GM18858 (cell line): ENCODE measurements around the gene MIF4GD.
"Not testable (repeated sequence)": the region's sequence is repeated elsewhere in the genome, so short reads cannot be mapped to it uniquely, and the experiment has no call there.

Source experiments
- ATAC-seq: cut with Tn5 transposase; IDR thresholded peaks from one replicate; pipeline ENCODE4 v1.9.1; 2021; ENCODE audit not compliant: unreplicated experiment

MIF4GD gene

GRCh38 chr17:75261336-75262111 lies 9.5 kb downstream of the MIF4GD start, which contains the start of the genes GGA3 and MRPS7:
Gene GGA3 (minus strand): TSS chr17:75261606. CDS start chr17:75261587, 19 bp downstream.
Gene MRPS7 (plus strand): TSS chr17:75261879. CDS start chr17:75261901, 22 bp downstream.
- no peak for ATAC-seq

- ATAC-seq, result no peak
Observed at GRCh38 chr17:75260641-75261335, 10.2 kb downstream of the MIF4GD start.

DNA sequence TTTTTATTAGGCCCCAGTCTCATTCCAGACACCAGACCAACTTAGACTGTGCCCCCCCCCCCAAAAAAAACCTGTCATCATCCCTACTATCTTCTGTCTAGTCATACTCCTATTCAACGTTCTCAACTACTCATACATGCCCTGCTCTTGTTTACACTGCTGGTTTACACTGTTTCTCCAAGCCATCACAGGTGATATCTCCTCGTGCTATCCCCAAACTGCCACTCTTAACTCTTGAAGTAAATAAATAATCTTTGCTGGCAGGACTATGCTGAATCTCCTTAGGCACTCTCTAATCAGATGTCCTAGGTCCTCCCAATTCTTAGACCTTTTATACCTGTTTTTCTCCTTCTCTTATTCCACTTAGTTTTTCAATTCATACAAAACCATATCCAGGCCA lies 13.8 kb downstream of the MIF4GD start:
- not testable (repeated sequence) for ATAC-seq

- ATAC-seq, result not testable (repeated sequence)
Observed at GRCh38 chr17:75255954-75256698, 14.9 kb downstream of the MIF4GD start.

DNA sequence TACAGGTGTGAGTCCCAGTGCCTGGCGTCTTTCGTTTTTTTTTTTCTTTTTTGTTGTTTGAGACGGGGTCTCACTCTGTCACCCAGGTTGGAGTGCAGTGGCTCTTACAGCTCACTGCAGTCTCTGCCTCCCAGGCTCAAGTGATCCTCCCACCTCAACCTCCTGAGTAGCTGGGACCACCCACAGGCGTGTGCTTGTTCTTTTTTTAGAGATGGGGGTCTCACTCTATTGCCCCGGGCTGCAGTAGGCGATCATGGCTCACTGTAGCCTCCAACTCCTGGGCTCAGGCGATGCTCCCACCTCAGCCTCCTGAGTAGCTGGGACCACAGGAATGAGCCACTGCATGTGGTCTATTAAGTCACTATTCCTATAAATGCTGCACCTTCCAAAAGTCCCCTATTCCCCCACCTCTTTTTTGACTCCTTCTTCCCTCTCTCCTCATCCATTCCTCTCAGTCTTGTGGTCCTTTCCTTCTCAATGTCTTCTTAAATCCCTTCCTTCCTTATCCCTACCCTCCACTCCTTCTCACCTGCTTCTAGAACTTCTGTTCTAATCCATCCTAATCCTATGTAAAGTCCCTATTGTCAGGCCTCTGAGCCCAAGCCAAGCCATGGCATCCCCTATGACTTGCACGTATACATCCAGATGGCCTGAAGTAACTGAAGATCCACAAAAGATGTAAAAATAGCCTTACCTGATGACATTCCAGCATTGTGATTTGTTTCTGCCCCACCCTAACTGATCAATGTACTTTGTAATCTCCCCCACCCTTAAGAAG lies 18.8 kb downstream of the MIF4GD start:
- no peak for ATAC-seq

GRCh38 chr17:75250009-75250471 lies 21.0 kb downstream of the MIF4GD start:
- peak; percentile 77 for ATAC-seq

DNA sequence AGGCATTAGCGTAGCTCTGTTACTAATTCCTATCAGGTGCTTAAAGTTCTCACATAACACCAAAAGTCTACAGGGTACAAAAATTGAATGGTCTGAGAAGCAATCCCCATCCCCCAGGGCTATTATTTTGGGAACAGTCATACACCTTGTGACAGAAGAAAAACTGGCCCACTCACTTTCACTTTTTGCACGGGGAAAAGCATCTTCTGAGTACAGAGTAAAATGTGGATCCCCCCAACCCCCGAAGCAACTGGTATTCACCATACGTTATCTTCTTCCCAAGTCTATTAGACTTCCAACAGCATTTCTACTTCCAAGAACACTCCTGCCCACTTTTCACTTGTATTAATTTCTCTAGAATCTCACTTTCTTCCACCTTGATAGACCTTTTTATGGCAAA lies 21.5 kb downstream of the MIF4GD start:
- no peak for ATAC-seq

GRCh38 chr17:75246404-75246803 lies 24.6 kb downstream of the MIF4GD start:
- ATAC-seq, result no peak

DNA sequence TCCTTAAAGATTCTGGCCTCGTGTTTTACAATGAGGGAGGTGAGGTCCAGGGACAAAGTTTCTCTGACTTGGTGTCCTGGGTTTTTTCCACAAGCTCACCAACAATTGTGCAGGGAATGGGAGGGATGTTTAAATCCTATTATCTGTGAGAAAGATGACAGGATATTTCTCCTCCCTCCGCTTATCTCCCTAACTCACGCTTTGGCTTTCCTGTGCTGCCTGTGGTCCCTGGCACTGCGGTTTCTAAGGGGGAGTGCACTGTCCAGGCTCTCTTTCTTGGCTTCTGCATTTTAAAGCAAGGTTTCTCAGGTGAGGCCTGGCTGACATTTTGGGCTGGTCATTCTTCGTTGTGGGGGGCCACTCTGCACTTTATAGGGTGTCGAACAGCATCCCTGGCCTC lies 26.0 kb downstream of the MIF4GD start:
- no peak for ATAC-seq

GRCh38 chr17:75244133-75244866 lies 26.7 kb downstream of the MIF4GD start:
- ATAC-seq, result no peak

GRCh38 chr17:75242461-75243042 lies 28.5 kb downstream of the MIF4GD start:
- ATAC-seq, result no peak

DNA sequence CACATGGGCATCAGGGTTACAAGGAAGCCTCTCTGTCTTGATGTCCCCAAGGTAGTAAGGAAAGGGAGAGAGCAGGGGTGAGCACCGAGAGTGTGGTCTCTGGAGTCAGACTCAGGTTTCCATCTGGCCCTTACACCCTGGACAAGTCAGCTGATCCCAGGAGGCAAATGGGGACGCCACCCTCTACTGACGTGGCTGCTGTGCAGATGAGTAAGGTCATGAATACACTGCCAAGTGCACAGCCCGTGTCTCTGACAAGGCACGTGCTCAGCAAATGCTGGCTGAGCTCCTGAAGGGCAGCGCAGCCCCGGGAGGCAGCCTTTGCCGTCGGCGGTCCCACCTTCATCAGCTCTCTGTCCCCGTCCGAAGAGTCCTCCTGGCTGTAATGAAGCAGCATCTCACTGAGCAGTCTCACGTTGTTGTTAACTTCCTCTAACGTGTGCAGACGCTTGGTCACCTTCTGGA lies 29.0 kb downstream of the MIF4GD start:
- ATAC-seq, result no peak

GRCh38 chr17:75241502-75241901 lies 29.5 kb downstream of the MIF4GD start:
- ATAC-seq, result no peak

- ATAC-seq, result no peak
Observed at GRCh38 chr17:75241143-75241430, 29.9 kb downstream of the MIF4GD start.

- ATAC-seq, result no peak
Observed at GRCh38 chr17:75240394-75241142, 30.5 kb downstream of the MIF4GD start.

GRCh38 chr17:75239778-75240393 lies 31.1 kb downstream of the MIF4GD start:
- no peak for ATAC-seq

DNA sequence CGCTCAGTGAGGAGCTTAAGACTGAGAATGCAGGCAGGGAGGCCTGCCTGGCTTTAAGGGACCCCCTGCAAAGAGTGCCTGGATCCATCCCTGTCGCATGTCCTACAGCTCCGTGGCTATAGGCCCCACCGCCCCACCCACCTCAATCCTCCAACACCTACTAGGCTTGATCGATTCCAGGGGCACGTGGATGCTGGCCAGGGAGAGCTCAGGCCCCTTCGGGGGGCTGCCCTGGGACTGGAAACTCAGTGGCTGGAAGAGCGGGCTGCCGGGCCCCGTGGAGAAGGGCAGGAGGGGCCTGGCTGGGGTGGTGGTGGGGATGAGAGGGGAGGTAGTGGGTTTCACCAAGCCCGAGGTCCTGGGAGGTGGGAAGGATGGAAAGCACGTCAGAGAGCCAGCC lies 31.8 kb downstream of the MIF4GD start:
- no peak for ATAC-seq

DNA sequence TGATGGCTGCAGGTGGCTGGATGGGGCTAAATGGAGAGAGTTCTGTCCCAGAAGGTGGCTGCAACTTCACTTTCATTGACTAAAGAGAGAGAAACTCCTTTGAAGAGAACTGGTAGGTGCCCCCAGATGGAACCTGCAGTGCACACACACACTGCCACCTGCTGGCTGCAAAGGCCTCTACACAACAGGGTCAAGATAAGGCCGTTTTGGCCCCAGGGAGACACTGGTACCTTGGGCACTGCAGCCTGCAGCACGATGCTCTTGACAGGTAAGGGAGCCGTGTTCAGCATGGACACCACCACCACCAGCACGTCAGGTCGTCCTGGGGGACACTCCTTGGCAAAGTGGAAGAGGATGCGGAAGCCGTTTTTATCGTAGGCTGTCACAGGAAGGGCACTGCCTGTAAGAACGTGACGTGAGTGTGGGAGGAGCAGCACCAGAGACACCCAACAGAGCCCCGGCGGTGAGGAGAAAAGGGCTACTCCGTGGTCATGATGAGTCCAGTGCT lies 32.3 kb downstream of the MIF4GD start:
- no peak for ATAC-seq
